MM.1S (cell line): ENCODE data around the gene ALKBH3.

ENCODE experiments used
- EZH2 ChIP-seq: fragments of 300-600 bp; sonication (generic); optimal IDR thresholded peaks from 2 replicates; pipeline ENCODE3; 2017; ENCODE audit warnings: low read depth, mild to moderate bottlenecking, antibody characterized with exemption, low read length, mixed read lengths
- EZH2phosphoT487 ChIP-seq: fragments of 300-600 bp; sonication (generic); IDR thresholded peaks from 2 replicates; pipeline ENCODE4 v1.6.1; 2018; ENCODE audit warnings: antibody characterized with exemption, low read length
- TF ChIP-seq, protein P1 (sequence below): fragments of 300-600 bp; sonication (generic); IDR thresholded peaks from 2 replicates; pipeline ENCODE4 v1.5.1; 2016; ENCODE audit warnings: antibody characterized with exemption, low read length, mixed read lengths

DNA sequence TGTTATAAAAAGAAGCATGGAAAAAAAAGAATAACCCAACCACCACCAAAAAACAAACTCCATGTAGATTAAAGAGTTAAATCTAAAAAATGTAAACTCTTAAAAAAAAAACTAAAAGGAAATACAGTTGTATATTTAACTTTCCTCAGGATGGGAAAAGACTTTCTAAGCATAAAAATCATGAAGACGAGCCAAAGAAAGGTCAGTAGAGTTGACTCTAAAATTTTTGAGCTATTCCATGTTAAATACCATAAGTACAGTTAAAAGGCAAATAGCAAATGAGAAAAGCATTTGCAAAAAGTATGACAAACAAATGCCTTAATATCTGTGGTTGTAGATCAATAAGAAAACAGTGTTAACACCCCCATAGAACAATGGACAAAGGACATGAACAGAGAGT is 33.8 kb downstream of the ALKBH3 start:
- TF ChIP-seq, protein P1, sequence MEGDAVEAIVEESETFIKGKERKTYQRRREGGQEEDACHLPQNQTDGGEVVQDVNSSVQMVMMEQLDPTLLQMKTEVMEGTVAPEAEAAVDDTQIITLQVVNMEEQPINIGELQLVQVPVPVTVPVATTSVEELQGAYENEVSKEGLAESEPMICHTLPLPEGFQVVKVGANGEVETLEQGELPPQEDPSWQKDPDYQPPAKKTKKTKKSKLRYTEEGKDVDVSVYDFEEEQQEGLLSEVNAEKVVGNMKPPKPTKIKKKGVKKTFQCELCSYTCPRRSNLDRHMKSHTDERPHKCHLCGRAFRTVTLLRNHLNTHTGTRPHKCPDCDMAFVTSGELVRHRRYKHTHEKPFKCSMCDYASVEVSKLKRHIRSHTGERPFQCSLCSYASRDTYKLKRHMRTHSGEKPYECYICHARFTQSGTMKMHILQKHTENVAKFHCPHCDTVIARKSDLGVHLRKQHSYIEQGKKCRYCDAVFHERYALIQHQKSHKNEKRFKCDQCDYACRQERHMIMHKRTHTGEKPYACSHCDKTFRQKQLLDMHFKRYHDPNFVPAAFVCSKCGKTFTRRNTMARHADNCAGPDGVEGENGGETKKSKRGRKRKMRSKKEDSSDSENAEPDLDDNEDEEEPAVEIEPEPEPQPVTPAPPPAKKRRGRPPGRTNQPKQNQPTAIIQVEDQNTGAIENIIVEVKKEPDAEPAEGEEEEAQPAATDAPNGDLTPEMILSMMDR, result no peak
- TF ChIP-seq EZH2 (no peak), EZH2phosphoT487 (no peak)
